Uterine smooth muscle cell (primary cell): Measurements from ENCODE around the gene USE1. TPM values are rescaled to one million over a fixed set of nuclear protein-coding genes. Genes with fewer than 3 reads are reported as not detected.

Source experiments
- total RNA-seq: library from RNA; depleted of rRNA; stranded (reverse); fragments of >200 nt; gene quantifications from 2 replicates; pipeline ENCODE4 v1.2.3, GENCODE V29; 2014

Gene USE1
- total RNA-seq: 20.7 and 35.5 TPM in 2 replicates

GRCh38 chr19:17215127-17215971 is at the start of gene USE1:
TSS of gene USE1 (plus strand) at chr19:17215357. CDS start at chr19:17215406, 49 bp downstream.

GRCh38 chr19:17226002-17226933 is 11.1 kb downstream of the USE1 start, which contains the start of gene OCEL1:
TSS of gene OCEL1 (plus strand) at chr19:17226226. CDS start at chr19:17226248, 22 bp downstream.

GRCh38 chr19:17245535-17245984 is 30.4 kb downstream of the USE1 start, which contains the start of gene NR2F6:
TSS of gene NR2F6 (minus strand) at chr19:17245919. CDS start at chr19:17245220, 699 bp downstream.

GRCh38 chr19:17264641-17264979 is 49.5 kb downstream of the USE1 start, which contains the start of gene USHBP1:
TSS of gene USHBP1 (minus strand) at chr19:17264745. CDS start at chr19:17264299, 446 bp downstream.

GRCh38 chr19:17266975-17267788 is 52.0 kb downstream of the USE1 start, which contains the start of gene BABAM1:
TSS of gene BABAM1 (plus strand) at chr19:17267443. CDS start at chr19:17268807, 1,364 bp downstream.

Other genes starting within 250 kb of the USE1 start
- gene CPAMD8, start 188.5 kb upstream of the USE1 start, total RNA-seq: 0.66 and 1.5 TPM in 2 replicates
- gene HAUS8, start 139.9 kb upstream of the USE1 start, total RNA-seq: 2.7 and 7.6 TPM in 2 replicates
- 76.7 and 80.3 TPM in 2 replicates for gene MYO9B, start 139.6 kb upstream of the USE1 start, total RNA-seq
- 1.8 and 5.0 TPM in 2 replicates for gene OCEL1, start 10.9 kb downstream of the USE1 start, total RNA-seq
- 48.8 and 51.2 TPM in 2 replicates for gene NR2F6, start 30.6 kb downstream of the USE1 start, total RNA-seq
- under 0.01 TPM in 1 of 2 replicates, not detected in the other for gene USHBP1, start 49.4 kb downstream of the USE1 start, total RNA-seq
- gene BABAM1, start 52.1 kb downstream of the USE1 start, total RNA-seq: 80.6 and 96.4 TPM in 2 replicates
- gene ANKLE1, start 66.5 kb downstream of the USE1 start, total RNA-seq: 0.44 and 1.00 TPM in 2 replicates
- gene ABHD8, start 88.1 kb downstream of the USE1 start, total RNA-seq: 10.8 and 20.4 TPM in 2 replicates
- 33.4 and 35.2 TPM in 2 replicates for gene MRPL34, start 90.5 kb downstream of the USE1 start, total RNA-seq
- 16.2 and 25.8 TPM in 2 replicates for gene DDA1, start 94.2 kb downstream of the USE1 start, total RNA-seq
- 5.4 and 6.3 TPM in 2 replicates for gene ANO8, start 119.5 kb downstream of the USE1 start, total RNA-seq
- gene GTPBP3, start 122.2 kb downstream of the USE1 start, total RNA-seq: 16.9 and 27.0 TPM in 2 replicates
- 0.22 and 0.50 TPM in 2 replicates for gene PLVAP, start 162.0 kb downstream of the USE1 start, total RNA-seq
- not detected in 2 replicates for gene CCDC194, start 178.8 kb downstream of the USE1 start, total RNA-seq
- gene BST2, start 190.3 kb downstream of the USE1 start, total RNA-seq: 0.77 and 2.1 TPM in 2 replicates
- gene MVB12A, start 204.7 kb downstream of the USE1 start, total RNA-seq: 36.7 and 38.1 TPM in 2 replicates
- 0.25 TPM in 1 of 2 replicates, not detected in the other for gene TMEM221, start 233.3 kb downstream of the USE1 start, total RNA-seq
- gene NXNL1, start 245.6 kb downstream of the USE1 start, total RNA-seq: not detected in 2 replicates